Colonic mucosa (tissue), 4 donors: ENCODE measurements around the gene PARN. TPM values are rescaled to one million over a fixed set of nuclear protein-coding genes. Genes with fewer than 3 reads are reported as not detected.

ENCODE experiments used
- DNase-seq: peaks from one replicate; pipeline ENCODE4 v3.0.0-alpha.2; 2020
- H3K27ac ChIP-seq: fragments of 200-600 bp; one replicate; pipeline ENCODE4 v1.8.0; 2021
- H3K27me3 ChIP-seq: fragments of 200-600 bp; one replicate; pipeline ENCODE4 v1.8.0; 2021
- H3K36me3 ChIP-seq: fragments of 200-600 bp; one replicate; pipeline ENCODE4 v1.8.0; 2021
- H3K4me1 ChIP-seq: fragments of 200-600 bp; one replicate; pipeline ENCODE4 v1.8.0; 2021; ENCODE audit warnings: mild to moderate bottlenecking
- H3K4me3 ChIP-seq: fragments of 200-600 bp; one replicate; pipeline ENCODE4 v1.8.0; 2021
- H3K9ac ChIP-seq, 2 donors: one replicate each; pipeline ENCODE4 v1.7.0; 2013; ENCODE audit warnings: control low read depth in 2 of 2, low read depth in 2 of 2, low read length in 2 of 2
- H3K9me3 ChIP-seq: fragments of 200-600 bp; one replicate; pipeline ENCODE4 v1.8.0; 2021
- CTCF ChIP-seq: fragments of 200-600 bp; IDR thresholded peaks from one replicate; pipeline ENCODE4 v1.8.0; 2022; ENCODE audit warnings: antibody characterized with exemption, mild to moderate bottlenecking
- intact Hi-C: fragments of 100-400 bp; cut with DNase I; formaldehyde crosslinking; loops from one replicate; pipeline ENCODE4 v1.14.1; 2022
- total RNA-seq, 2 donors: library from RNA; stranded (reverse); fragmentation: NEBNext Ultra II Directional in 1 of 2; extraction: Animal tissue kit (Norgen Biotek cat#: 25700) in 1 of 2; gene quantifications; one replicate each; pipeline ENCODE4 v1.2.1, GENCODE V29; 2021
- donor health status: healthy.
- donor health status: DM: no; HTN: no; CAD: no.
- donor health status: DM: no; HTN: no; CAD: no.

Gene PARN
- total RNA-seq, 2 donors from 2014 or later: 24.2 to 25.6 TPM

DNA sequence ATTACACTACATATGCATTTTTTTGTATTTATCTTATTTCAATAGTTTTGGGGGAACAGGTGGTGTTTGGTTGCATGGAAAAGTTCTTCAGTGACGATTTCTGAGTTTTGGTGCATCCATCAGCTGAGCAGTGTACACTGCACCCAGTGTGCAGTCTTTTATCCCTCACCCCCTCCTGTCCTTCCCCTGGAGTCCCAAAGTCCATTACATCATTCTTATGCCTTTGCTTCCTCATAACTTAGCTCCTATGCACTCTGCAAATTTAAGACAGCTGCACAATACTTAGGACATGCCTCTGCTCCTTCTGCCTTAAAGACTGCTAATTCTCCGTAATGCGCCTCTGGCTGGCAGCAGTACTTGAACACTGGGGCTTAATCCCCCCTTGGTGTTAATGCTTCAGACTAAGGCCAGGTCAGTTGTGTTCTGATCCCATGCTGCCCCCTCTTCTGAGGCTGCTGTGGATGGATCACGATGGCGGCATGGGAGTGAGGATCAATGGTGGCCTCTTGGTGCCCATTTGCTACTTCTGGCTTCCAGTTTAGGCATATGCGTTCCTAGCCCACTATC lies 146.2 kb downstream of the PARN start:
- intact Hi-C loops: no loop called here
- no peaks in the 10 kb centered on the region for H3K36me3 ChIP-seq
- H3K4me3 ChIP-seq: no peak overlapping the region
- H3K27ac ChIP-seq: no peak overlapping the region
- H3K4me1 ChIP-seq: no peaks in the 10 kb centered on the region
- H3K27me3 ChIP-seq: no peaks in the 10 kb centered on the region
- DNase-seq: no peak
- no peak for TF ChIP-seq CTCF
- H3K9me3 ChIP-seq: no peaks in the 10 kb centered on the region
- no peak overlapping the region for H3K9ac ChIP-seq

GRCh38 chr16:14476183-14476582 lies 153.9 kb downstream of the PARN start:
- no peak for DNase-seq

DNA sequence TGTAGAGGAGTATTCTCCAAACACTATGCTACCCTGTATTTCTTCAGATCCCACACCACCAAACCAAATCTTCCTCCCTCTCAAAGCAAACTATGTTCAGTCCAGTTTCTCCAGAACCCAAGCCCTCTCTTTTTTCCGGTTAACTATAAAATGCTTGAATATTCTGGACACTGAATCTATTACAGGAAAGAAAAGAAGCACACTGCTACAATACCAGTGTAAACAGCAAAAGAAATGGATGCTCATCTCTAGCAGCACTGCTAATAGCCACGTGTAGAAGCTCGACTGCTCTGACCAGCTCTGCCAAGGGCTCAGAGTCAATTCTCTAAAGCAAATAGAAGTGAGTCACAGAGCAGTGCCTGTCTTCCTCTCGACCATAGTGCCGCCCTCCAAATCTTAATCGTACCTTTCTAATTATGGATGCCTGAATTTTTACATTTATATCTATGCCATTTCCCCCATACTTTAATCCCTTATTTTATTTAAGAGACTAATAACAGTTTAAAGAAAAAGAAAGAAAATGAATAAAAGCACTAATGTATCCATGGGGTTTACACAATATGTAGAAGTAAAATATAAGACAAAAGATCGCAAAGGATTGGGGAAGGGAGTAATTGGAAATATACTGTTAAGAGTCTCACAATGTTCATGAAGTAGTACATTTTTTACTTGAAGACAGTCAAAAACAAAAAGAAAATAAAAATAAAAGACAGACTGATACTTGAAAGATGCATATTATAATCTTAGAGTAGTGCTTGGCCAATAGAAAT lies 154.5 kb downstream of the PARN start:
- no peak for DNase-seq
- TF ChIP-seq CTCF: no peak
- no peak overlapping the region for H3K9ac ChIP-seq

More at GRCh38 chr16:14476183-14476582, 153.9 kb downstream of the PARN start:
- H3K9me3 ChIP-seq: no peaks in the 10 kb centered on the region
- H3K27ac ChIP-seq: no peak overlapping the region
- no peaks in the 10 kb centered on the region for H3K27me3 ChIP-seq
- no peaks in the 10 kb centered on the region for H3K4me1 ChIP-seq
- intact Hi-C loops: no loop called here
- no peaks in the 10 kb centered on the region for H3K36me3 ChIP-seq
- H3K9ac ChIP-seq: no peak overlapping the region
- H3K4me3 ChIP-seq: no peak overlapping the region
- TF ChIP-seq CTCF: no peak

GRCh38 chr16:14473488-14473887 lies 156.6 kb downstream of the PARN start:
- TF ChIP-seq CTCF: no peak
- no peak overlapping the region for H3K4me3 ChIP-seq
- intact Hi-C loops: no loop called here

More for the DNA sequence above, 154.5 kb downstream of the PARN start:
- H3K27ac ChIP-seq: no peak overlapping the region
- H3K9me3 ChIP-seq: no peaks in the 10 kb centered on the region
- intact Hi-C loops: no loop called here
- H3K27me3 ChIP-seq: no peaks in the 10 kb centered on the region
- no peaks in the 10 kb centered on the region for H3K36me3 ChIP-seq
- H3K4me3 ChIP-seq: no peak overlapping the region
- H3K4me1 ChIP-seq: no peaks in the 10 kb centered on the region

GRCh38 chr16:14472357-14472756 lies 157.7 kb downstream of the PARN start:
- H3K9me3 ChIP-seq: no peaks in the 10 kb centered on the region
- H3K4me3 ChIP-seq: no peak overlapping the region
- H3K9ac ChIP-seq: no peak overlapping the region
- no peak for TF ChIP-seq CTCF
- intact Hi-C loops: no loop called here
- no peak overlapping the region for H3K27ac ChIP-seq
- no peak for DNase-seq
- no peaks in the 10 kb centered on the region for H3K27me3 ChIP-seq
- H3K36me3 ChIP-seq: no peaks in the 10 kb centered on the region
- H3K4me1 ChIP-seq: no peaks in the 10 kb centered on the region

More at GRCh38 chr16:14473488-14473887, 156.6 kb downstream of the PARN start:
- H3K9ac ChIP-seq: no peak overlapping the region
- no peaks in the 10 kb centered on the region for H3K4me1 ChIP-seq
- no peaks in the 10 kb centered on the region for H3K27me3 ChIP-seq
- H3K36me3 ChIP-seq: no peaks in the 10 kb centered on the region
- H3K27ac ChIP-seq: no peak overlapping the region
- H3K9me3 ChIP-seq: no peaks in the 10 kb centered on the region
- no peak for DNase-seq
